ENCODE results near the gene CD82.
"Not testable (repeated sequence)": the region's sequence is repeated elsewhere in the genome, so short reads cannot be mapped to it uniquely, and the experiment has no call there.

The CD82 gene

DNA sequence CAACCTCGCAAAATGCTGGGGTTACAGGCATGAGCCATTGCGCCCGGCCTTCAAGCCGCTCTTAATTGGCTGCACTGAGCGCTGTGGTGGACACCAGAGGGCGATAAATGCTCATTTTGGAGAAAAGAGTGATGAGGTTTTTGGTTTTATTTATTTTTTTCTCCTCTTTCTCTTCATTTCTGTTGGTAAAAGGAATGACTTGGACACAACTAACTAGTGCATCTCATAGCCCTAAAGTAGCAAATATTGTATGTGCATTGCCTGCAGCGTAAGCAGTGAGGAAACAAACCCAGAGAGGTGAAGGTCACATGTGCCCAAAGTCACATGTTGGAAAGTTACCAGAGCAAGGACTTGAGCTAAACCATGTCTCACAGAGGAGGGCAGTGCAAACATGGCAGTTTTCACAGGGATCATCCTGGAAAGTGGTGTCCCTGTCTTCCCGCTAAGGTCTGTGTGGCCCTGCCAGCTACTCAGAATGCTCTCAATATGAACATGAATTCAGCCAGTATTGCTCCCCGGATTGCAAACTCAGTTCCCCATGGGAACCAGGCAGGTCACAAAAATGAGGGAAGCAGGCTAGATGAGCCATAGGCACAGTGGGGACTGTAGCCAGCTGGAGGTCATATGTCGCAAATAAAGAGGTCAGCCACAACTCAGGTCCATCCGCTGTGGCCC is 8.6 kb upstream of the CD82 start:
- peaks cover 5% of the 10 kb centered on the region for H3K27me3 Mint-ChIP-seq (ENCODE audit: low read depth)
- H3K4me1 Mint-ChIP-seq = peaks cover 5% of the 10 kb centered on the region
- no peak overlapping the region for H3K27ac Mint-ChIP-seq
- H3K4me3 Mint-ChIP-seq = no peak overlapping the region
- TF ChIP-seq, protein P1, sequence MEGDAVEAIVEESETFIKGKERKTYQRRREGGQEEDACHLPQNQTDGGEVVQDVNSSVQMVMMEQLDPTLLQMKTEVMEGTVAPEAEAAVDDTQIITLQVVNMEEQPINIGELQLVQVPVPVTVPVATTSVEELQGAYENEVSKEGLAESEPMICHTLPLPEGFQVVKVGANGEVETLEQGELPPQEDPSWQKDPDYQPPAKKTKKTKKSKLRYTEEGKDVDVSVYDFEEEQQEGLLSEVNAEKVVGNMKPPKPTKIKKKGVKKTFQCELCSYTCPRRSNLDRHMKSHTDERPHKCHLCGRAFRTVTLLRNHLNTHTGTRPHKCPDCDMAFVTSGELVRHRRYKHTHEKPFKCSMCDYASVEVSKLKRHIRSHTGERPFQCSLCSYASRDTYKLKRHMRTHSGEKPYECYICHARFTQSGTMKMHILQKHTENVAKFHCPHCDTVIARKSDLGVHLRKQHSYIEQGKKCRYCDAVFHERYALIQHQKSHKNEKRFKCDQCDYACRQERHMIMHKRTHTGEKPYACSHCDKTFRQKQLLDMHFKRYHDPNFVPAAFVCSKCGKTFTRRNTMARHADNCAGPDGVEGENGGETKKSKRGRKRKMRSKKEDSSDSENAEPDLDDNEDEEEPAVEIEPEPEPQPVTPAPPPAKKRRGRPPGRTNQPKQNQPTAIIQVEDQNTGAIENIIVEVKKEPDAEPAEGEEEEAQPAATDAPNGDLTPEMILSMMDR (IDR thresholded peaks at IDR 0.05; ENCODE audit: unreplicated experiment in 3 of 3) = peak; percentile 76 to 82 (median 82)
- H3K9me3 Mint-ChIP-seq = peaks cover under 1% of the 10 kb centered on the region
- no peaks in the 10 kb centered on the region for H3K36me3 Mint-ChIP-seq (ENCODE audit: low read depth)

- no peaks in the 10 kb centered on the region for H3K36me3 Mint-ChIP-seq (ENCODE audit: low read depth)
- no peaks in the 10 kb centered on the region for H3K9me3 Mint-ChIP-seq
- H3K4me3 Mint-ChIP-seq = no peak overlapping the region
- peaks cover 5% of the 10 kb centered on the region for H3K27me3 Mint-ChIP-seq (ENCODE audit: low read depth)
- TF ChIP-seq, protein P1 (IDR thresholded peaks at IDR 0.05; ENCODE audit: unreplicated experiment in 3 of 3) = no peak
- H3K27ac Mint-ChIP-seq = no peak overlapping the region
- peaks cover 8% of the 10 kb centered on the region for H3K4me1 Mint-ChIP-seq
Measured at GRCh38 chr11:44557464-44557863, 8.0 kb upstream of the CD82 start.

DNA sequence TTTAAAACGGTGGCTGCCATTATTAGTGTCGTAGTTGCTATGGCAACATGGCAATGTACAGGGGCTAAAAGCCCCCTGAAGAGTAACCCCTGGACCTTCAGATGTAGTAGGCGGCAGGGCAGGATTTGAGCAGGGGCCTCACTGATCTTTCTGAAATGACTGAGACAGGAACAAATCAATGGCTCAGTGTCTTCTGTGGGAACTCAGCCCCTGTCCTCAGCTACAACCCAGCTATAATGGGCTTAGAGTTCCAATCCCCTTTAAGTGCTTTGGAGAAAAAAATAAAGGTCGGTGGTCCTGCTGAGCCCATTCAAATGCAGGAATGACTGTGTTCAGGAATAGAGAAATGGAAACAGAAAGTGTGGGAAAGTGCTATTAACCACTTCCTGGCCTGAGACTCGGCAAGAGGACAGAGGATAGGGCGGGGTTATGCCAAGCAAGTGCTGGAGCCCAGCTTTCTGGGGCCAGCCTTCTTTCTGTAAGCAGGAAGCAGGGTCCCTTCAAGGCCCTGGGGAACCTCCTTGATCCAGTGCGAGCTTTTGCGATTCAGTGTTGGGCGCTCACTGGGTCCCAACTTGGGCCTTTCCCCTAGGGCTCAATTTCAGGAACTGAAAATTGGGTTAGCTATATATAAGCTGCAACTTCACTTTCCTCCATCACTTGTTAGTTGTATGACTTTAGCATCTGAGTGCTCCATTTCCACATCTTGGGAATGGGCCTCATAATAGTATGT is 6.1 kb upstream of the CD82 start:
- H3K27ac Mint-ChIP-seq = no peak overlapping the region
- no peaks in the 10 kb centered on the region for H3K36me3 Mint-ChIP-seq (ENCODE audit: low read depth)
- peaks cover 5% of the 10 kb centered on the region for H3K27me3 Mint-ChIP-seq (ENCODE audit: low read depth)
- H3K4me3 Mint-ChIP-seq = no peak overlapping the region
- H3K9me3 Mint-ChIP-seq = no peaks in the 10 kb centered on the region
- TF ChIP-seq, protein P1 (IDR thresholded peaks at IDR 0.05; ENCODE audit: unreplicated experiment in 3 of 3) = no peak
- H3K4me1 Mint-ChIP-seq = peaks cover 26% of the 10 kb centered on the region

- H3K4me3 Mint-ChIP-seq = not testable (repeated sequence)
Measured at GRCh38 chr11:44559940-44560300, 5.5 kb upstream of the CD82 start.

DNA sequence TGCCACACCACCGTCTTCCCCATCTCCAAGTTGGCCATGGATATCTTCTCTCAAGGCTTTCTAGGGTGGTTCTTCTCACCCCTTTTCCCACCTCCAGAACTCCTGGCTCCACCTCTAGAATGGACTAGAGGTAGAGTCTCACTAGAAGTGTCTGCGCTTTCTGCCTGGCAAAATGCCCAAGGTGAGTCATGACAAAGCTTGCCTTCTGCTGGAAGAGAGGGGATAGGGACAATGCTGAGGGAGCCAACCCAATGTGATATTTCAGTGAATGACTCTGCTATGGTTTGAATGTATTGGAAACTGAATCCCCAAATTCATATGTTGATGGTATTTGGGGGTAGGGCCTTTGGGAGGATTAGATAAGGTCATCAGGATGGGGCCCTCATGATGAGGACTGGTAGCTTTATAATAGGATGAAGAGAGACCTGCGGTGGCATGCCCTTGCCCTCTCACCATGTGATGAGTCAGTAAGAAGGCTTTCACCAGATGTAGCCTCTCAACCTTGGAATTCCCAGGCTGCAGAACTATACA is 4.1 kb upstream of the CD82 start:
- Mint-ChIP-seq H3K4me1 (peaks cover 31% of the 10 kb centered on the region), H3K27me3 (ENCODE audit: low read depth) (peaks cover 5% of the 10 kb centered on the region), H3K36me3 (ENCODE audit: low read depth) (no peaks in the 10 kb centered on the region), H3K4me3 (no peak overlapping the region), H3K27ac (no peak overlapping the region), H3K9me3 (no peaks in the 10 kb centered on the region)
- TF ChIP-seq, protein P1 (IDR thresholded peaks at IDR 0.05; ENCODE audit: unreplicated experiment in 3 of 3) = no peak

More at GRCh38 chr11:44559940-44560300, 5.5 kb upstream of the CD82 start:
- not testable (repeated sequence) for H3K9me3 Mint-ChIP-seq; H3K27me3 Mint-ChIP-seq (ENCODE audit: low read depth); H3K27ac Mint-ChIP-seq; H3K36me3 Mint-ChIP-seq (ENCODE audit: low read depth)
- peaks cover 31% of the 10 kb centered on the region for H3K4me1 Mint-ChIP-seq

DNA sequence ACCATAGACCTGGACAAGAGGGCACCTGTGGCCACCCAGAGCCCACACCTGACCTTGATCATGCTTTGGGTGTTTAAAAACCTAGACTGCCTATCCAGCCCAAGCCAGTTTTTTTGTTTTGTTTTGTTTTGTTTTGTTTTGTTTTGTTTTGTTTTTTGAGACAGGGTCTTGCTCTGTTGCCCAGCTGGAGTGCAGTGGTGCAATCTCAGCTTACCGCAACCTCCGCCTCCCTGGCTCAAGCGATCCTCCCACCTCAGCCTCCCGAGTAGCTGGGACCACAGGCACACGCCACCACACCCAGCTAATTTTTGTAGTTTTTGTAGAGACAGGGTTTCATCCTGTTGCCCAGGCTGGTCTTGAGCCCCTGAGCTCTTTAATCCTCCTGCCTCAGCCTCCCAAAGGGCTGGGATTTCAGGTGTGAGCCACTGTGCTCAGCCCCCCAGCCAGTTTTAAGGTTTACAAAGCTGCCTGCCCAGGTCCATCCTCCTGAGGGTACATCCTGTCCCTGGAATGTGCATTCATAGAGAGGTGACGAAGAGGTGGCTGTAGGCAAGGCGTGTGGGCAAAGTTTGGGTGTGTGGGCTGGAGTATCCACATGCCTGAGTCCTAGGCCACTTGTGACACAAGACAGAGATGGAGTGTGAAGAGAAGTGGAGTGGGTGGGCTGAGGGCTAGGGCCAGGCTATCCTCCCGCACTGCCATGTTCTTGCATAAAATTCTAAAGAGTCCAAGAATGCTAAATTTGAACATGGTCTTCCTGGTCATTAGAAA is 3.3 kb upstream of the CD82 start:
- peaks cover 33% of the 10 kb centered on the region for H3K4me1 Mint-ChIP-seq
- H3K36me3 Mint-ChIP-seq (ENCODE audit: low read depth) = no peaks in the 10 kb centered on the region
- peak overlapping the region; percentile 74 to 93 (median 76) for H3K27ac Mint-ChIP-seq
- TF ChIP-seq, protein P1 (IDR thresholded peaks at IDR 0.05; ENCODE audit: unreplicated experiment in 3 of 3) = no peak
- H3K9me3 Mint-ChIP-seq = no peaks in the 10 kb centered on the region
- peaks cover 8% of the 10 kb centered on the region for H3K27me3 Mint-ChIP-seq (ENCODE audit: low read depth)
- peak overlapping the region in 2 of 3 experiments; percentile 30 to 31 for H3K4me3 Mint-ChIP-seq
